Anterior cingulate cortex (tissue), 58 donors: ENCODE measurements around the gene METTL13.
A peak's percentile ranks its signal among the peaks of the same experiment; 100 is the strongest.

Experiments used
- DNase-seq, 58 donors: peaks; one replicate each; lab custom pipeline; 2025; lab: John Stamatoyannopoulos, UW

The METTL13 gene

DNA sequence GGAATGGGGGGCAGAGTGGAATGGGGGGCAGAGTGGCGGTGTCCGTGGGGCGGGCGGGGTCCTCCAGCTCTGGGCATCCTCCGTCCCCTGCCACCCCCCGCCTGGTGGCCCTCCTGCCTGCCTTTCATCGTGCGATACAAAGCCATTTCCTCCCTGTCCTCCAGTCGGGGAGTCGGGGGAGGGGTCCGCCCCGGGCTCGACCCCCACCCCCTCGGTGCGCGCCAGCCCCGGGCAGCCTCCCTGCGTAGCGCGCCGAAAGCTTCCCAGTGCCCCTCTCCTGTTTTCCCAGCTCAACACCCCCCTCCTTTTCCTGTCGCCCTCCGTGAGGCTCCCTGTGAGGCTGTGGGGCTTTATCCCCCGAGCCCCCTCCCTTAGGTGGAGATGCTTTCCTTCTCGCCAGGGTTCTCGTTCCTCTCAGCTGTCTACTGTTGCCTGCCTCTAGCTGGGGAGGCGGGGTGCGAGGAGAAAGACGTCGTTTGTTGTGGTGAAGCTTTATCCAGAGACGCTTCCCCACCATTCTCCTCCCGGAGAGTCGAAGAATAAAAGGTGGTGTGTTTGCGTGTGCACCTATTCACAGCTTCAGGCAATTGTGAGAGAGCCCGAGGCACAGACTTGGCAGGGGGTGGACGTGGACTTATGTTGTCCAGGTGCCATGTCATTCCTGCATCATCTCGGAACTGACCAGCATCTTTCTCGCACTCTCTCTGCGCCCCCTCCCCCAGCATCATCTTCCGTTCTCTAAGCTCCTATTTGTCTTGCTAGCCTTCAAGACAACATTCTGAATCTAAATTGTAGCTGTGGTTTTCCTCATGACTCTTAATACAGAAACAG, 60.7 kb downstream of the METTL13 start:
- DNase-seq = peak in 53 of 58 donors; percentile 5 to 89 (median 52)

DNA sequence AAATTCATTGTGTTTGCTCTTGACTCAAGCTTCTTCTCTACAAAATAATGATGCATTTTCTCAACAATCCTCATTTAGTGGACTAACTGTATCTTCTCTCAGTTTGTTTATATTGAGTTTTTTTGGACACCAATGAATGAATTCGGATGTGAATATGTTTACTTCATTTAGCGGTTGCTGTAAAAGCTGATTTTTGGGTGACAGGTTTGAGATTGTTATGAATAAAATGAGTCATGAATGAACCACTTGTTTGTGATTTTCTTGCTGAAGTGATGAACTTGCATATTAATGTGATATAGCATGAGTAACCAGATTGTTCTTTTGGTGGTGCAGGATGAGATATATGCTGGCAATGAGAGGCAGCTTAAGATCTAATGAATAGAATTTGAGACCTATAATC, 62.9 kb downstream of the METTL13 start:
- no peak for DNase-seq

DNA sequence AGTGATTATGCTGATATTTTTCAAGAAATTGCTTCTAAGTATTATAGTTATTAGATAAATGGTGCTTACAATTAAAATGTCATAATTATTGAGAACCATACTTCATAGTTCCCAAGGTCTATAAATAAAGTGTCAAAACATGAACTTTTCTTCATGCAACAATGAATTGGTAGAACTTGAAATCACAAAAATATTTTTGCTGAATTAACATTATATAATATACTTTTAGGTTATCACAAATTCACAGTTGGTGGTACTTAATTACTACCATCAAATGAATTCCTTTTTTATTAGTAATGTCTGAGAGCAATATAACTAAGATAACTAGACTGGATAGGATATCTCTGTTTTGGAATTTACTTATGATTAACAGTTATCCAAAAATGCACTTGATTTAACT, 64.5 kb downstream of the METTL13 start:
- DNase-seq = no peak
